GM12878 (cell line): ENCODE data around the gene KIF5C. TPM values are rescaled to one million over a fixed set of nuclear protein-coding genes. Genes with fewer than 3 reads are reported as not detected.

Experiments used
- ATAC-seq: fragments of 200-7000 bp; cut with Tn5 transposase; 3 replicates; pipeline ENCODE4 v1.9.1; 2020; ENCODE audit warnings: mild to moderate bottlenecking, moderate library complexity
- BruUV-seq: library from RNA; stranded (reverse); fragments of 400-500 nt; replicated peaks from 2 replicates; lab custom pipeline; 2021; lab: Mats Ljungman, UMichigan
- CTCF ChIA-PET: fragments of 300-600 bp; sonication (Branson Sonifier 250); formaldehyde crosslinking; extraction: SDS; loops from one replicate; lab custom pipeline; 2021; ENCODE audit warnings: inconsistent platforms; lab: Yijun Ruan, JAX
- POLR2A ChIA-PET: fragments of 350-600 bp; formaldehyde crosslinking; extraction: SDS; loops from one replicate; lab custom pipeline; 2021; ENCODE audit warnings: inconsistent platforms; lab: Charles Lee
- RAD21 ChIA-PET: fragments of 300-600 bp; sonication (Branson Sonifier 250); formaldehyde crosslinking; loops from one replicate; lab custom pipeline; 2023; ENCODE audit warnings: antibody characterized with exemption; ENCODE audit not compliant: unreplicated experiment; lab: Charles Lee
- SMC1A ChIA-PET: fragments of 300-600 bp; sonication (Branson Sonifier 250); formaldehyde crosslinking; loops from one replicate; lab custom pipeline; 2023; ENCODE audit not compliant: unreplicated experiment, uncharacterized antibody; lab: Charles Lee
- DNase-seq: peaks from one replicate; pipeline ENCODE4 v3.0.0-alpha.2; 2011; ENCODE audit warnings: low read depth, low spot score
- FAIRE-seq: peaks from 3 replicates; lab custom pipeline; 2011; peaks lifted over from hg19 to GRCh38; lab: Jason Lieb, UNC
- H2AFZ ChIP-seq: 2 replicates; pipeline ENCODE4 v1.6.0; 2011; ENCODE audit warnings: low read depth, low read length, control low read depth; ENCODE audit not compliant: control insufficient read depth
- H3K27ac ChIP-seq: 2 replicates; pipeline ENCODE4 v1.5.1; 2011; ENCODE audit warnings: control low read depth; ENCODE audit not compliant: control insufficient read depth, insufficient read depth
- H3K27me3 ChIP-seq, 2 experiments: replicated peaks in 1 of 2; 2 replicates each; pipeline versions ENCODE4 v1.6.0 to v1.6.1; 2011; ENCODE audit warnings: low read length in 1 of 2; ENCODE audit not compliant: control insufficient read depth in 2 of 2, insufficient read depth in 2 of 2
- H3K36me3 ChIP-seq, 2 experiments: 2 replicates each; pipeline ENCODE4 v1.5.1; 2011; ENCODE audit warnings: low read length in 1 of 2; ENCODE audit not compliant: control insufficient read depth in 2 of 2, insufficient read depth in 2 of 2
- H3K4me1 ChIP-seq: 2 replicates; pipeline ENCODE4 v1.6.1; 2011; ENCODE audit warnings: mild to moderate bottlenecking, low read length, moderate library complexity, mixed read lengths; ENCODE audit not compliant: control insufficient read depth, insufficient read depth
- H3K4me2 ChIP-seq: 2 replicates; pipeline ENCODE4 v1.6.0; 2011; ENCODE audit warnings: control low read depth; ENCODE audit not compliant: control insufficient read depth, insufficient read depth
- H3K4me3 ChIP-seq: fragments of 200-600 bp; sonication (generic); 2 replicates; pipeline ENCODE4 v1.5.1; 2016
- H3K79me2 ChIP-seq: 2 replicates; pipeline ENCODE4 v1.6.0; 2011; ENCODE audit warnings: low read length; ENCODE audit not compliant: control insufficient read depth, insufficient read depth
- H3K9ac ChIP-seq: 2 replicates; pipeline ENCODE4 v1.8.0; 2011; ENCODE audit warnings: low read length, control low read depth, mixed read lengths; ENCODE audit not compliant: control insufficient read depth, insufficient read depth
- H3K9me3 ChIP-seq: replicated peaks from 3 replicates; pipeline ENCODE4 v1.5.1; 2011; ENCODE audit warnings: mild to moderate bottlenecking, low read length; ENCODE audit not compliant: control insufficient read depth, insufficient read depth
- H4K20me1 ChIP-seq: 2 replicates; pipeline ENCODE4 v1.6.0; 2011; ENCODE audit not compliant: control insufficient read depth, insufficient read depth
- CHD1 ChIP-seq: IDR thresholded peaks from 2 replicates; pipeline ENCODE4 v1.6.1; 2012; ENCODE audit warnings: low read depth, low read length, improper control_type of control experiment
- ESRRA ChIP-seq: IDR thresholded peaks from 2 replicates; pipeline ENCODE4 v1.6.1; 2012; ENCODE audit warnings: mild to moderate bottlenecking, low read length, improper control_type of control experiment
- GABPA ChIP-seq: IDR thresholded peaks from 2 replicates; pipeline ENCODE4 v1.6.1; 2014; ENCODE audit warnings: antibody characterized with exemption, low read depth, mild to moderate bottlenecking, inconsistent platforms
- GATAD2B ChIP-seq: fragments of 450-650 bp; conservative IDR thresholded peaks from 2 replicates; pipeline ENCODE4 v1.6.1; 2017; ENCODE audit warnings: low read depth, mild to moderate bottlenecking, moderate library complexity
- HCFC1 ChIP-seq: fragments of 150-350 bp; IDR thresholded peaks from 2 replicates; pipeline ENCODE4 v1.6.1; 2014; ENCODE audit warnings: low read length
- NR2F1 ChIP-seq: fragments of 450-650 bp; conservative IDR thresholded peaks from 2 replicates; pipeline ENCODE4 v1.6.1; 2017; ENCODE audit warnings: mild to moderate bottlenecking
- PAX5 ChIP-seq: IDR thresholded peaks from 2 replicates; pipeline ENCODE4 v1.6.1; 2011; ENCODE audit warnings: low read depth, low read length, borderline replicate concordance
- PKNOX1 ChIP-seq: fragments of 450-650 bp; IDR thresholded peaks from 2 replicates; pipeline ENCODE4 v1.6.1; 2016; ENCODE audit warnings: mild to moderate bottlenecking
- PRDM15 ChIP-seq: fragments of 450-650 bp; formaldehyde crosslinking; IDR thresholded peaks from 2 replicates; pipeline ENCODE4 v1.4.0; 2020; ENCODE audit warnings: mild to moderate bottlenecking, moderate library complexity
- RB1 ChIP-seq: fragments of 450-650 bp; formaldehyde crosslinking; IDR thresholded peaks from 2 replicates; pipeline ENCODE4 v1.6.1; 2017; ENCODE audit warnings: mild to moderate bottlenecking, borderline replicate concordance
- RELB ChIP-seq: fragments of 450-650 bp; IDR thresholded peaks from 2 replicates; pipeline ENCODE4 v1.6.1; 2017; ENCODE audit warnings: low read depth, mild to moderate bottlenecking, moderate library complexity
- ZZZ3 ChIP-seq: IDR thresholded peaks from 2 replicates; pipeline ENCODE4 v1.6.1; 2011; ENCODE audit warnings: low read depth; ENCODE audit not compliant: control insufficient read depth, insufficient read length
- WGBS: methylation state at CpG from one replicate; pipeline ENCODE4 v1.1.6; 2016; ENCODE audit warnings: low lambda C conversion rate; ENCODE audit not compliant: insufficient replicate concordance, insufficient coverage; ENCODE audit errors: missing lambda C conversion rate; 5-methylcytosine and 5-hydroxymethylcytosine counted together
- in situ Hi-C: fragments of 300-500 bp; cut with MboI; formaldehyde crosslinking; loops from 9 replicates; pipeline ENCODE4 v1.14.3; 2018; ENCODE audit warnings: mixed read lengths
- intact Hi-C: fragments of 100-400 bp; cut with micrococcal nuclease; formaldehyde crosslinking; loops from one replicate; pipeline ENCODE4 v1.14.2; 2022; ENCODE audit not compliant: unreplicated experiment
- polyA plus RNA-seq, 11 experiments: library from polyadenylated mRNA; depleted of rRNA in 4 of 11; unstranded in 6 of 11; stranded (reverse) in 5 of 11; fragments of >200 nt; fragmentation: Nextera tagmentation in 4 of 11; fragmentation: Illumina TruSeq in 1 of 11; extraction: Ambion mirVana in 4 of 11; extraction: Trizol in 1 of 11; gene quantifications; 1 replicate in 1 of 11; 2 replicates in 10 of 11; pipeline versions ENCODE4 v1.2.1 to v1.2.3, GENCODE V29; 2011 to 2016; ENCODE audit warnings: inconsistent platforms in 2 of 11, missing spikeins in 2 of 11, low read depth in 1 of 11
- total RNA-seq, 4 experiments: library from RNA; depleted of rRNA in 3 of 4; stranded (reverse); fragments of >200 nt in 3 of 4; fragmentation: Illumina TruSeq in 1 of 4; extraction: Trizol in 1 of 4; gene quantifications; 2 replicates each; pipeline versions ENCODE4 v1.2.1 to v1.2.3, GENCODE V29; 2013 to 2021

KIF5C gene
- total and polyA plus RNA-seq, 10 of the 15 experiments (the other 5 are each of a cell fraction or from before 2014, with no cell fraction given) = 0.08 to 0.49 (median 0.24) TPM

GRCh38 chr2:148913061-148913460 is 38.0 kb downstream of the KIF5C start:
- FAIRE-seq (no peak), DNase-seq (no peak), ATAC-seq (no peak)
- intact Hi-C loops = no loop called here
- H3K27ac ChIP-seq = no peak overlapping the region
- SMC1A ChIA-PET = no interaction called here
- no peak overlapping the region for H2AFZ ChIP-seq
- H3K79me2 ChIP-seq = no peaks in the 10 kb centered on the region
- H3K9me3 ChIP-seq = no peaks in the 10 kb centered on the region
- POLR2A ChIA-PET = interaction anchor here (0.6 kb wide), 1 partner anchor 11 kb away, joined by 3 read pairs; no protein-coding TSS in a partner anchor
- H4K20me1 ChIP-seq = no peaks in the 10 kb centered on the region
- H3K4me2 ChIP-seq = no peak overlapping the region
- no TSS peak for BruUV-seq
- CTCF ChIA-PET = interaction anchor here (0.6 kb wide), 1 partner anchor 268 kb away, joined by 3 read pairs; no protein-coding TSS in a partner anchor
- TF ChIP-seq HCFC1 (no peak), GATAD2B (no peak)
- no peak overlapping the region for H3K4me3 ChIP-seq
- no peaks in the 10 kb centered on the region for H3K36me3 ChIP-seq
- RAD21 ChIA-PET = interaction anchor here (1.1 kb wide), 1 partner anchor 42 kb away, joined by 3 read pairs; no protein-coding TSS in a partner anchor
- H3K27me3 ChIP-seq = no peaks in the 10 kb centered on the region; a peak in 1 of 4 replicates
- no peaks in the 10 kb centered on the region for H3K4me1 ChIP-seq
- no peak overlapping the region for H3K9ac ChIP-seq
- in situ Hi-C loops = no loop called here

GRCh38 chr2:148913492-148913891 is 38.5 kb downstream of the KIF5C start:
- no peak overlapping the region for H3K4me3 ChIP-seq
- no peaks in the 10 kb centered on the region for H3K36me3 ChIP-seq
- no peak for FAIRE-seq
- no peak overlapping the region for H3K27ac ChIP-seq
- BruUV-seq = no TSS peak
- in situ Hi-C loops (no loop called here), intact Hi-C loops (no loop called here)
- peaks cover 1% of the 10 kb centered on the region; the same call in 2 of the 3 replicates for H3K9me3 ChIP-seq
- H3K9ac ChIP-seq = no peak overlapping the region
- H3K4me1 ChIP-seq = no peaks in the 10 kb centered on the region
- no peak for DNase-seq
- ChIA-PET SMC1A (no interaction called here), RAD21 (interaction anchor here (1.1 kb wide), 1 partner anchor 42 kb away, joined by 3 read pairs; no protein-coding TSS in a partner anchor), POLR2A (no interaction called here), CTCF (interaction anchor here (0.6 kb wide), 1 partner anchor 268 kb away, joined by 3 read pairs; no protein-coding TSS in a partner anchor)
- 54% methylated on average over 8 of the region's 8 CpGs for WGBS
- ATAC-seq = no peak
- no peaks in the 10 kb centered on the region for H3K79me2 ChIP-seq
- no peaks in the 10 kb centered on the region for H4K20me1 ChIP-seq
- H2AFZ ChIP-seq = no peak overlapping the region
- no peaks in the 10 kb centered on the region; a peak in 1 of 4 replicates for H3K27me3 ChIP-seq
- H3K4me2 ChIP-seq = no peak overlapping the region
- TF ChIP-seq PKNOX1 = no peak
- TF ChIP-seq CHD1 = no peak
- no peak for TF ChIP-seq ZZZ3
- TF ChIP-seq RB1 = no peak
- no peak for TF ChIP-seq GABPA
- no peak for TF ChIP-seq PAX5
- no peak for TF ChIP-seq NR2F1
- no peak for TF ChIP-seq PRDM15
- no peak for TF ChIP-seq ESRRA
- no peak for TF ChIP-seq RELB
